ENCODE measurements around the gene STPG3. TPM values are rescaled to one million over a fixed set of nuclear protein-coding genes. Genes with fewer than 3 reads are reported as not detected.
A peak's percentile ranks its signal among the peaks of the same experiment; 100 is the strongest.

Gene STPG3
- total and polyA plus RNA-seq, 2 of the 13 experiments (the other 11 are each of a cell fraction or from before 2014, with no cell fraction given), result not detected

DNA sequence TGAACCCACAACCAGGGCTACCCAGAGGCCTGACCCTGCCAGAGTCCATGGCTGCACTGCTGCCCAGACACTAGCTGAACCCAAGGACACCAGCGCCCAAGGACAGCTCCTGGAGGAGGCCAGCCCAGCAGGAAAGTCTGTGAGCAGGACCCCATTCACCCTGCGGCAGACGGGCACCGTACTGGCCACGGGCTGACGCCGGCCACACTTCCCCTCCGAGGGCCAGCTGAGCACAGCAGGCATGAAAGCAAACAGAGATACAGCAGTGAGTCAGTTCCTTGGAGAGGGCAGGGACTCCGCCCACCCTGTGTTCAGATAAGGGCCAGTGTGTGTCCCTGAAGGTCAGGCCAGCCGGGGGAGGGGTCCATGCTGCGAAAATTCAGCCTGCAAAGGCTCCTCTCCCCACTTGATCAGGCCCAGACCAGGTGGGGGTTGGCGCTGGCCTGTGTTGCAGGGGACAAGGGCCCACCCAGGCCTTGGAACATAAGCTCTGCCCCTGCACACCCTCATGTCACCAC is 32.3 kb upstream of the STPG3 start (continued):
- TF ChIP-seq, protein P1, sequence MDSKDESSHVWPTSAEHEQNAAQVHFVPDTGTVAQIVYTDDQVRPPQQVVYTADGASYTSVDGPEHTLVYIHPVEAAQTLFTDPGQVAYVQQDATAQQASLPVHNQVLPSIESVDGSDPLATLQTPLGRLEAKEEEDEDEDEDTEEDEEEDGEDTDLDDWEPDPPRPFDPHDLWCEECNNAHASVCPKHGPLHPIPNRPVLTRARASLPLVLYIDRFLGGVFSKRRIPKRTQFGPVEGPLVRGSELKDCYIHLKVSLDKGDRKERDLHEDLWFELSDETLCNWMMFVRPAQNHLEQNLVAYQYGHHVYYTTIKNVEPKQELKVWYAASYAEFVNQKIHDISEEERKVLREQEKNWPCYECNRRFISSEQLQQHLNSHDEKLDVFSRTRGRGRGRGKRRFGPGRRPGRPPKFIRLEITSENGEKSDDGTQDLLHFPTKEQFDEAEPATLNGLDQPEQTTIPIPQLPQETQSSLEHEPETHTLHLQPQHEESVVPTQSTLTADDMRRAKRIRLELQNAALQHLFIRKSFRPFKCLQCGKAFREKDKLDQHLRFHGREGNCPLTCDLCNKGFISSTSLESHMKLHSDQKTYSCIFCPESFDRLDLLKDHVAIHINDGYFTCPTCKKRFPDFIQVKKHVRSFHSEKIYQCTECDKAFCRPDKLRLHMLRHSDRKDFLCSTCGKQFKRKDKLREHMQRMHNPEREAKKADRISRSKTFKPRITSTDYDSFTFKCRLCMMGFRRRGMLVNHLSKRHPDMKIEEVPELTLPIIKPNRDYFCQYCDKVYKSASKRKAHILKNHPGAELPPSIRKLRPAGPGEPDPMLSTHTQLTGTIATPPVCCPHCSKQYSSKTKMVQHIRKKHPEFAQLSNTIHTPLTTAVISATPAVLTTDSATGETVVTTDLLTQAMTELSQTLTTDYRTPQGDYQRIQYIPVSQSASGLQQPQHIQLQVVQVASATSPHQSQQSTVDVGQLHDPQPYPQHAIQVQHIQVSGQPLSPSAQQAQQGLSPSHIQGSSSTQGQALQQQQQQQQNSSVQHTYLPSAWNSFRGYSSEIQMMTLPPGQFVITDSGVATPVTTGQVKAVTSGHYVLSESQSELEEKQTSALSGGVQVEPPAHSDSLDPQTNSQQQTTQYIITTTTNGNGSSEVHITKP (CRISPR knock-in tag; IDR thresholded peaks at IDR 0.05; ENCODE audit: low read depth), result no peak
- no peak for TF ChIP-seq ZNF274 (CRISPR knock-in tag; IDR thresholded peaks at IDR 0.05)
- TF ChIP-seq, protein P2, sequence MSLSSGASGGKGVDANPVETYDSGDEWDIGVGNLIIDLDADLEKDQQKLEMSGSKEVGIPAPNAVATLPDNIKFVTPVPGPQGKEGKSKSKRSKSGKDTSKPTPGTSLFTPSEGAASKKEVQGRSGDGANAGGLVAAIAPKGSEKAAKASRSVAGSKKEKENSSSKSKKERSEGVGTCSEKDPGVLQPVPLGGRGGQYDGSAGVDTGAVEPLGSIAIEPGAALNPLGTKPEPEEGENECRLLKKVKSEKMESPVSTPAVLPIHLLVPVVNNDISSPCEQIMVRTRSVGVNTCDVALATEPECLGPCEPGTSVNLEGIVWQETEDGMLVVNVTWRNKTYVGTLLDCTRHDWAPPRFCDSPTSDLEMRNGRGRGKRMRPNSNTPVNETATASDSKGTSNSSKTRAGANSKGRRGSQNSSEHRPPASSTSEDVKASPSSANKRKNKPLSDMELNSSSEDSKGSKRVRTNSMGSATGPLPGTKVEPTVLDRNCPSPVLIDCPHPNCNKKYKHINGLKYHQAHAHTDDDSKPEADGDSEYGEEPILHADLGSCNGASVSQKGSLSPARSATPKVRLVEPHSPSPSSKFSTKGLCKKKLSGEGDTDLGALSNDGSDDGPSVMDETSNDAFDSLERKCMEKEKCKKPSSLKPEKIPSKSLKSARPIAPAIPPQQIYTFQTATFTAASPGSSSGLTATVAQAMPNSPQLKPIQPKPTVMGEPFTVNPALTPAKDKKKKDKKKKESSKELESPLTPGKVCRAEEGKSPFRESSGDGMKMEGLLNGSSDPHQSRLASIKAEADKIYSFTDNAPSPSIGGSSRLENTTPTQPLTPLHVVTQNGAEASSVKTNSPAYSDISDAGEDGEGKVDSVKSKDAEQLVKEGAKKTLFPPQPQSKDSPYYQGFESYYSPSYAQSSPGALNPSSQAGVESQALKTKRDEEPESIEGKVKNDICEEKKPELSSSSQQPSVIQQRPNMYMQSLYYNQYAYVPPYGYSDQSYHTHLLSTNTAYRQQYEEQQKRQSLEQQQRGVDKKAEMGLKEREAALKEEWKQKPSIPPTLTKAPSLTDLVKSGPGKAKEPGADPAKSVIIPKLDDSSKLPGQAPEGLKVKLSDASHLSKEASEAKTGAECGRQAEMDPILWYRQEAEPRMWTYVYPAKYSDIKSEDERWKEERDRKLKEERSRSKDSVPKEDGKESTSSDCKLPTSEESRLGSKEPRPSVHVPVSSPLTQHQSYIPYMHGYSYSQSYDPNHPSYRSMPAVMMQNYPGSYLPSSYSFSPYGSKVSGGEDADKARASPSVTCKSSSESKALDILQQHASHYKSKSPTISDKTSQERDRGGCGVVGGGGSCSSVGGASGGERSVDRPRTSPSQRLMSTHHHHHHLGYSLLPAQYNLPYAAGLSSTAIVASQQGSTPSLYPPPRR (CRISPR knock-in tag; IDR thresholded peaks at IDR 0.05; ENCODE audit: borderline replicate concordance), result peak; percentile 63; the same call in 1 of the 2 replicates
- TF ChIP-seq, protein P3, sequence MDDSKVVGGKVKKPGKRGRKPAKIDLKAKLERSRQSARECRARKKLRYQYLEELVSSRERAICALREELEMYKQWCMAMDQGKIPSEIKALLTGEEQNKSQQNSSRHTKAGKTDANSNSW (CRISPR knock-in tag; IDR thresholded peaks at IDR 0.05; ENCODE audit: borderline replicate concordance), result no peak
- no peak for TF ChIP-seq HNRNPK (IDR thresholded peaks at IDR 0.05; ENCODE audit: low read depth, low read length, poor library complexity, severe bottlenecking)
- TF ChIP-seq POLR2AphosphoS5 (IDR thresholded peaks at IDR 0.05; ENCODE audit: low read depth, low read length), result peak; percentile 55
- peak; percentile 51; the same call in 1 of the 2 replicates for TF ChIP-seq DMAP1 (CRISPR knock-in tag; IDR thresholded peaks at IDR 0.05)
- TF ChIP-seq, protein P4, sequence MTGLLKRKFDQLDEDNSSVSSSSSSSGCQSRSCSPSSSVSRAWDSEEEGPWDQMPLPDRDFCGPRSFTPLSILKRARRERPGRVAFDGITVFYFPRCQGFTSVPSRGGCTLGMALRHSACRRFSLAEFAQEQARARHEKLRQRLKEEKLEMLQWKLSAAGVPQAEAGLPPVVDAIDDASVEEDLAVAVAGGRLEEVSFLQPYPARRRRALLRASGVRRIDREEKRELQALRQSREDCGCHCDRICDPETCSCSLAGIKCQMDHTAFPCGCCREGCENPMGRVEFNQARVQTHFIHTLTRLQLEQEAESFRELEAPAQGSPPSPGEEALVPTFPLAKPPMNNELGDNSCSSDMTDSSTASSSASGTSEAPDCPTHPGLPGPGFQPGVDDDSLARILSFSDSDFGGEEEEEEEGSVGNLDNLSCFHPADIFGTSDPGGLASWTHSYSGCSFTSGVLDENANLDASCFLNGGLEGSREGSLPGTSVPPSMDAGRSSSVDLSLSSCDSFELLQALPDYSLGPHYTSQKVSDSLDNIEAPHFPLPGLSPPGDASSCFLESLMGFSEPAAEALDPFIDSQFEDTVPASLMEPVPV (CRISPR knock-in tag; IDR thresholded peaks at IDR 0.05), result no peak; the same call in 1 of the 2 replicates
- no peak for TF ChIP-seq CC2D1A (CRISPR knock-in tag; IDR thresholded peaks at IDR 0.05)
- no peak for TF ChIP-seq ZNF207 (IDR thresholded peaks at IDR 0.05; ENCODE audit: borderline replicate concordance)
- no peak for TF ChIP-seq ZNF878 (CRISPR knock-in tag; IDR thresholded peaks at IDR 0.05)
- peak; percentile 71 for TF ChIP-seq POLR2G (IDR thresholded peaks at IDR 0.05; ENCODE audit: low read depth, low read length)
- TF ChIP-seq, protein P5, sequence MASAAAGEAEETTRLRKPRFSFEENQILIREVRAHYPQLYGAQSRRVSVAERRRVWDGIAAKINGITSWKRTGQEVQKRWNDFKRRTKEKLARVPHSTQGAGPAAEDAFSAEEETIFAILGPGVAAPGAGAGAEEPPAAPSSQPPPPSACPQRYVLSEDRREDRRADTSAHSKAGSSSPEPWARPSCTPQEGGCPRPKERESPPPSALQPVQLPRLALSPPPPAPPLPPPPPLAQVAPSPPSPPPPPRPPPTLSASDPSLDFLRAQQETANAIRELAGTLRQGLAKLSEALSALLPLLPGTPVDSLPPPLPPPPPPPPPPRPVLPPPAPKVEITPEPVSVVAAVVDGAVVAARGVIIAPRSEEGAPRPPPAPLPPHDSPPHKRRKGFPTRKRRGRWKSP (CRISPR knock-in tag; IDR thresholded peaks at IDR 0.05), result peak; percentile 58; the same call in 1 of the 2 replicates

Measured in HepG2 (cell line).